WTC11 (cell line): ENCODE data around the gene KRT222. TPM values are rescaled to one million over a fixed set of nuclear protein-coding genes. Genes with fewer than 3 reads are reported as not detected.

ENCODE experiments used
- ATAC-seq: fragments of 200-7000 bp; cut with Tn5 transposase; 2 replicates; pipeline ENCODE4 v1.10.0; 2021; ENCODE audit warnings: mild to moderate bottlenecking, moderate library complexity
- CTCF ChIA-PET: fragments of 300-600 bp; sonication (Branson Sonifier 250); formaldehyde crosslinking; loops from one replicate; lab custom pipeline; 2021; ENCODE audit warnings: antibody characterized with exemption; lab: Charles Lee
- POLR2A ChIA-PET: fragments of 350-600 bp; sonication (Branson Sonifier 250); formaldehyde crosslinking; loops from one replicate; lab custom pipeline; 2021; ENCODE audit warnings: antibody characterized with exemption; lab: Charles Lee
- DNase-seq: peaks from one replicate; pipeline ENCODE4 v3.0.0; 2021; ENCODE audit warnings: low spot score
- H3K27ac Mint-ChIP-seq: 2 replicates; pipeline ENCODE4 v1.8.0; 2021; ENCODE audit warnings: mixed read lengths
- H3K27me3 Mint-ChIP-seq: 2 replicates; pipeline ENCODE4 v1.8.0; 2021; ENCODE audit warnings: low read depth, mild to moderate bottlenecking, moderate library complexity, mixed read lengths
- H3K36me3 Mint-ChIP-seq: 2 replicates; pipeline ENCODE4 v1.8.0; 2021; ENCODE audit warnings: mixed read lengths
- H3K4me1 Mint-ChIP-seq: 2 replicates; pipeline ENCODE4 v1.8.0; 2022; ENCODE audit warnings: mixed read lengths
- H3K4me3 Mint-ChIP-seq: 2 replicates; pipeline ENCODE4 v1.8.0; 2021; ENCODE audit warnings: mild to moderate bottlenecking, moderate library complexity, mixed read lengths
- H3K9me3 Mint-ChIP-seq: 2 replicates; pipeline ENCODE4 v1.8.0; 2021; ENCODE audit warnings: mixed read lengths
- ARID4B ChIP-seq: sonication (generic); formaldehyde crosslinking; IDR thresholded peaks from 2 replicates; pipeline ENCODE4 v1.8.0; 2023; ENCODE audit warnings: missing genetic modification reagents, mild to moderate bottlenecking, borderline replicate concordance
- ATF3 ChIP-seq: sonication (generic); formaldehyde crosslinking; conservative IDR thresholded peaks from 2 replicates; pipeline ENCODE4 v1.8.1; 2022; ENCODE audit warnings: mild to moderate bottlenecking, missing genetic modification reagents
- ERG ChIP-seq: fragments of 250-450 bp; sonication (Bioruptor Pico); IDR thresholded peaks from 2 replicates; pipeline ENCODE4 v1.8.0; 2021; ENCODE audit warnings: mild to moderate bottlenecking
- ETV6 ChIP-seq: sonication (generic); formaldehyde crosslinking; IDR thresholded peaks from 2 replicates; pipeline ENCODE4 v1.8.1; 2022; ENCODE audit warnings: mild to moderate bottlenecking, missing genetic modification reagents
- GTF2I ChIP-seq: fragments of 250-450 bp; sonication (Bioruptor Pico); conservative IDR thresholded peaks from 2 replicates; pipeline ENCODE4 v1.4.0; 2021; ENCODE audit warnings: mild to moderate bottlenecking
- HMGA2 ChIP-seq: fragments of 250-450 bp; sonication (Bioruptor Pico); IDR thresholded peaks from 2 replicates; pipeline ENCODE4 v1.4.0; 2021; ENCODE audit warnings: mild to moderate bottlenecking, moderate library complexity
- IRF1 ChIP-seq: sonication (generic); formaldehyde crosslinking; IDR thresholded peaks from 2 replicates; pipeline ENCODE4 v1.8.0; 2023; ENCODE audit warnings: missing genetic modification reagents
- JUN ChIP-seq: sonication (generic); formaldehyde crosslinking; IDR thresholded peaks from 2 replicates; pipeline ENCODE4 v1.8.0; 2023; ENCODE audit warnings: mild to moderate bottlenecking, missing genetic modification reagents
- KAT7 ChIP-seq: sonication (generic); formaldehyde crosslinking; IDR thresholded peaks from 2 replicates; pipeline ENCODE4 v1.8.1; 2023; ENCODE audit warnings: missing genetic modification reagents, mild to moderate bottlenecking, borderline replicate concordance
- MLX ChIP-seq: sonication (generic); formaldehyde crosslinking; IDR thresholded peaks from 2 replicates; pipeline ENCODE4 v1.8.1; 2023; ENCODE audit warnings: mild to moderate bottlenecking, missing genetic modification reagents, moderate library complexity
- NFATC4 ChIP-seq: fragments of 250-450 bp; sonication (Bioruptor Pico); IDR thresholded peaks from 2 replicates; pipeline ENCODE4 v1.9.0; 2021; ENCODE audit warnings: mild to moderate bottlenecking
- NFYB ChIP-seq: sonication (generic); formaldehyde crosslinking; conservative IDR thresholded peaks from 2 replicates; pipeline ENCODE4 v1.8.0; 2022; ENCODE audit warnings: low read depth, missing genetic modification reagents
- OVOL2 ChIP-seq: fragments of 250-450 bp; sonication (Bioruptor Pico); IDR thresholded peaks from 2 replicates; pipeline ENCODE4 v1.9.0; 2021; ENCODE audit warnings: mild to moderate bottlenecking, borderline replicate concordance
- PRDM15 ChIP-seq: sonication (generic); formaldehyde crosslinking; IDR thresholded peaks from 2 replicates; pipeline ENCODE4 v1.8.0; 2022; ENCODE audit warnings: missing genetic modification reagents
- PRRX2 ChIP-seq: fragments of 250-450 bp; sonication (Bioruptor Pico); IDR thresholded peaks from 2 replicates; pipeline ENCODE4 v1.8.0; 2021; ENCODE audit warnings: mild to moderate bottlenecking
- SMAD3 ChIP-seq: sonication (generic); formaldehyde crosslinking; IDR thresholded peaks from 2 replicates; pipeline ENCODE4 v1.8.0; 2022; ENCODE audit warnings: missing genetic modification reagents, mild to moderate bottlenecking, borderline replicate concordance
- USF2 ChIP-seq: sonication (generic); formaldehyde crosslinking; IDR thresholded peaks from 2 replicates; pipeline ENCODE4 v1.8.1; 2023; ENCODE audit warnings: mild to moderate bottlenecking, missing genetic modification reagents, moderate library complexity
- ZNF138 ChIP-seq: sonication (generic); formaldehyde crosslinking; conservative IDR thresholded peaks from 2 replicates; pipeline ENCODE4 v1.8.1; 2022; ENCODE audit warnings: mild to moderate bottlenecking, moderate library complexity, missing genetic modification reagents
- total RNA-seq: library from RNA; stranded (reverse); gene quantifications from 3 replicates; pipeline ENCODE4 v1.2.3, GENCODE V29; 2021
- TF ChIP-seq, protein P1 (sequence below): fragments of 200-600 bp; IDR thresholded peaks from 2 replicates; pipeline ENCODE4 v1.8.0; 2022; ENCODE audit warnings: antibody characterized with exemption
- TF ChIP-seq, protein P2 (sequence below): fragments of 250-450 bp; sonication (Bioruptor Pico); IDR thresholded peaks from 2 replicates; pipeline ENCODE4 v2.1.2; 2022; ENCODE audit warnings: mild to moderate bottlenecking, moderate library complexity

KRT222 gene
- total RNA-seq, 1 experiment from 2014 or later: 0.09 TPM

DNA sequence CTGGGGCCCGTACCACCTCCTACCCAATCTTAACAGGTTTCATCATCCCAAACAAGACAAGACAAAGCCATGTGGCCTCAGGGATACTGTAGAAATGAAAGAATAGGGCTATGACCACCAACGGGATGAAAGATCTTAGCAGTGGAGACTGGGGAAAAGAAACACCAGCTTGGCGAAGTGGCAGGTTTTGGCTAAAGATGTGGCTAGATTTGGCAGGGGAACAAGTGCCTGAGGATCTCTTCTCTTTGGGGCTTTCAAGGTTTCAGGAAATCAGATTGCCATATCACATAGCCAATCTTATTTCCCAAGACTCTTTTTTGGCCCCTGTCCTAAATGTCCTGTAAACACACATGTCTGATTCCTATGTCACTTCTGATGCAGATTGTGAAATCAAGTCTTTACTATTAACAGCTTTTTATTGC, 31.7 kb upstream of the KRT222 start:
- H3K9me3 Mint-ChIP-seq: no peaks in the 10 kb centered on the region
- peaks cover 8% of the 10 kb centered on the region for H3K4me1 Mint-ChIP-seq
- DNase-seq: no peak
- H3K27ac Mint-ChIP-seq: no peak overlapping the region
- no peak for ATAC-seq
- ChIA-PET CTCF (interaction anchor here (3.0 kb wide), 1 partner anchor 77 kb away, joined by 10 read pairs; no protein-coding TSS in a partner anchor), POLR2A (no interaction called here)
- H3K4me3 Mint-ChIP-seq: no peak overlapping the region
- TF ChIP-seq ETV6 (CRISPR knock-in tag) (no peak), SMAD3 (CRISPR knock-in tag) (no peak), KAT7 (CRISPR knock-in tag) (no peak), JUN (CRISPR knock-in tag) (no peak), USF2 (CRISPR knock-in tag) (no peak), ZNF138 (no peak), ERG (CRISPR knock-in tag) (no peak), ARID4B (CRISPR knock-in tag) (no peak), PRDM15 (CRISPR knock-in tag) (no peak)
- TF ChIP-seq, protein P1, sequence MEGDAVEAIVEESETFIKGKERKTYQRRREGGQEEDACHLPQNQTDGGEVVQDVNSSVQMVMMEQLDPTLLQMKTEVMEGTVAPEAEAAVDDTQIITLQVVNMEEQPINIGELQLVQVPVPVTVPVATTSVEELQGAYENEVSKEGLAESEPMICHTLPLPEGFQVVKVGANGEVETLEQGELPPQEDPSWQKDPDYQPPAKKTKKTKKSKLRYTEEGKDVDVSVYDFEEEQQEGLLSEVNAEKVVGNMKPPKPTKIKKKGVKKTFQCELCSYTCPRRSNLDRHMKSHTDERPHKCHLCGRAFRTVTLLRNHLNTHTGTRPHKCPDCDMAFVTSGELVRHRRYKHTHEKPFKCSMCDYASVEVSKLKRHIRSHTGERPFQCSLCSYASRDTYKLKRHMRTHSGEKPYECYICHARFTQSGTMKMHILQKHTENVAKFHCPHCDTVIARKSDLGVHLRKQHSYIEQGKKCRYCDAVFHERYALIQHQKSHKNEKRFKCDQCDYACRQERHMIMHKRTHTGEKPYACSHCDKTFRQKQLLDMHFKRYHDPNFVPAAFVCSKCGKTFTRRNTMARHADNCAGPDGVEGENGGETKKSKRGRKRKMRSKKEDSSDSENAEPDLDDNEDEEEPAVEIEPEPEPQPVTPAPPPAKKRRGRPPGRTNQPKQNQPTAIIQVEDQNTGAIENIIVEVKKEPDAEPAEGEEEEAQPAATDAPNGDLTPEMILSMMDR: no peak
- H3K27me3 Mint-ChIP-seq: no peaks in the 10 kb centered on the region
- no peaks in the 10 kb centered on the region for H3K36me3 Mint-ChIP-seq

DNA sequence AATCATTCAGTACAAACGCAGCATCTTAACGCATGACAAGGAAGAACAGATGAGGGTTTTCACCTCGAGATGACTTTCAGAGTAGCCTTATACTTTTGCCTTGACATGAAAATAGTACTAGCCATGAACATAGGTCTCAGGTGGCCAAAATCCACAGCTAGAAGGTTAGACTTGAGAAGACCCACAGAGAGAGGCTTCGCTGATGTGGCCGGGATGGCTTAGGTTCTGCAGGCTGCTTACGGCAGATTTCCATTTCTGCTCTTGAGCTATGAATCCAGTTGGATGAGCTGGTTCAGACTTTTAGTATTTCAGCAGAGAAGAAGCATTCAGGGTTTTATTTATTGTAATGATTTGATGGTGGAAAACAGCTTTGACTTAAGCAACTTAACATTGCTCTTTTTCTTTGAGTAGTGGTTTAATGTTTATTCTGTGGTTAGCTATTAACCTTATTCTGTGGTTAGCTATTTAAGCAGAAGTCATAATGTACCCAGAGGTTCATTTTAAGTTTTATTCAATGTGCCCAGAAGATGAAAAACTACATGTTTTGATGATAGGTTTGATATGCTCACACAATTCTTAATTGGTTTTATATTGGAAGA, 31.0 kb upstream of the KRT222 start:
- Mint-ChIP-seq H3K27me3 (no peaks in the 10 kb centered on the region), H3K36me3 (no peaks in the 10 kb centered on the region), H3K4me3 (no peak overlapping the region), H3K9me3 (no peaks in the 10 kb centered on the region), H3K4me1 (peaks cover 8% of the 10 kb centered on the region), H3K27ac (no peak overlapping the region)
- DNase-seq (no peak), ATAC-seq (no peak)
- ChIA-PET CTCF (interaction anchor here (3.0 kb wide), 1 partner anchor 76 kb away, joined by 10 read pairs; no protein-coding TSS in a partner anchor), POLR2A (no interaction called here)
- no peak for TF ChIP-seq GTF2I (CRISPR knock-in tag)
- TF ChIP-seq, protein P2, sequence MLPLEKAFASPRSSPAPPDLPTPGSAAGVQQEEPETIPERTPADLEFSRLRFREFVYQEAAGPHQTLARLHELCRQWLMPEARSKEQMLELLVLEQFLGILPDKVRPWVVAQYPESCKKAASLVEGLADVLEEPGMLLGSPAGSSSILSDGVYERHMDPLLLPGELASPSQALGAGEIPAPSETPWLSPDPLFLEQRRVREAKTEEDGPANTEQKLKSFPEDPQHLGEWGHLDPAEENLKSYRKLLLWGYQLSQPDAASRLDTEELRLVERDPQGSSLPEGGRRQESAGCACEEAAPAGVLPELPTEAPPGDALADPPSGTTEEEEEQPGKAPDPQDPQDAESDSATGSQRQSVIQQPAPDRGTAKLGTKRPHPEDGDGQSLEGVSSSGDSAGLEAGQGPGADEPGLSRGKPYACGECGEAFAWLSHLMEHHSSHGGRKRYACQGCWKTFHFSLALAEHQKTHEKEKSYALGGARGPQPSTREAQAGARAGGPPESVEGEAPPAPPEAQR: no peak
- no peak for TF ChIP-seq PRRX2 (CRISPR knock-in tag)
- no peak for TF ChIP-seq OVOL2 (CRISPR knock-in tag)
- no peak for TF ChIP-seq IRF1 (CRISPR knock-in tag)
- no peak for TF ChIP-seq ATF3
- no peak for TF ChIP-seq NFYB (CRISPR knock-in tag)
- no peak for TF ChIP-seq HMGA2 (CRISPR knock-in tag)
- TF ChIP-seq NFATC4 (CRISPR knock-in tag): no peak
- TF ChIP-seq MLX: no peak
